HG03460 (cell line): ENCODE measurements around the gene GRIN2D.

Experiments
- ATAC-seq: cut with Tn5 transposase; IDR thresholded peaks from one replicate; pipeline ENCODE4 v1.9.1; 2021; ENCODE audit not compliant: unreplicated experiment

Gene GRIN2D

GRCh38 chr19:48441360-48442050 lies 48.0 kb downstream of the GRIN2D start:
- ATAC-seq = no peak

- ATAC-seq = no peak
These were observed 48.9 kb downstream of the GRIN2D start for GRCh38 chr19:48442116-48443035.

- no peak for ATAC-seq
These were observed 49.8 kb downstream of the GRIN2D start for GRCh38 chr19:48443256-48443655.
